DMS114 treated with DMSO at 0.1 percent for 48 hours (cell line): ENCODE measurements around the gene PRR36.
"Not testable (repeated sequence)": the region's sequence is repeated elsewhere in the genome, so short reads cannot be mapped to it uniquely, and the experiment has no call there.

Experiments
- DNase-seq: peaks from one replicate; lab custom pipeline; 2025; ENCODE audit not compliant: unreplicated experiment; lab: John Stamatoyannopoulos, UW

Gene PRR36

GRCh38 chr19:7900401-7900870 is 26.2 kb upstream of the PRR36 start:
- DNase-seq, result no peak

- no peak for DNase-seq
These were observed 25.7 kb upstream of the PRR36 start for GRCh38 chr19:7899751-7900378.

DNA sequence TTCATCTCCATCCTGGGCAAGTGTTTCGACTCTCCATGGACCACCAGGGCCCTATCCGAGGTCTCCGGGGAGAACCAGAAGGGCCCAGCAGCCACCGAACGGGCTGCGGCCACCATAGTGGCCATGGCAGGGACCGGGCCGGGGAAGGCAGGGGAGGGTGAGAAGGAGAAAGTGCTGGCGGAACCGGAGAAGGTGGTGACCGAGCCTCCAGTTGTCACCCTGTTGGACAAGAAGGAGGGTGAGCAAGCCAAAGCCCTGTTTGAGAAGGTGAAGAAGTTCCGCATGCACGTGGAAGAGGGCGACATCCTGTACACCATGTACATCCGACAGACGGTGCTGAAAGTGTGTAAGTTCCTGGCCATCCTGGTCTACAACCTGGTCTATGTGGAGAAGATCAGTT is 24.8 kb upstream of the PRR36 start:
- DNase-seq, result no peak

- DNase-seq, result no peak
These were observed 23.1 kb upstream of the PRR36 start for GRCh38 chr19:7897292-7897691.

DNA sequence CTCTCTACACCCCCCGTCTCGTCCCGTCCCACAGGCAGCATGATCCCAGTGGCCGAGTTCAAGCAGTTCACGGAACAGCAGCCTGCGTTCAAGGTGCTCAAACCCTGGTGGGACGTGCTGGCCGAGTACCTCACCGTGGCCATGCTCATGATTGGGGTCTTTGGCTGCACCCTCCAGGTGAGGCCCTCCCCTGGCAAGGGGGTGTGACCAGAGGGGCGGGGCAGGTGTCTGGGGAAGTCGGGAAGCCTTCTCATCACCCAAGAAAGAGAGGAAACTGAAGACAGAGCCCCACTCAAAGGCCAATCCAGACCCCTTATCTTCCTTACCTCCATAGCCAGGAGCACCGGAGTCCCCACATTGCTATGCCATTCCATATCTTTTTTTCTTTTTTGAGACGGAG is 21.4 kb upstream of the PRR36 start:
- no peak for DNase-seq

DNA sequence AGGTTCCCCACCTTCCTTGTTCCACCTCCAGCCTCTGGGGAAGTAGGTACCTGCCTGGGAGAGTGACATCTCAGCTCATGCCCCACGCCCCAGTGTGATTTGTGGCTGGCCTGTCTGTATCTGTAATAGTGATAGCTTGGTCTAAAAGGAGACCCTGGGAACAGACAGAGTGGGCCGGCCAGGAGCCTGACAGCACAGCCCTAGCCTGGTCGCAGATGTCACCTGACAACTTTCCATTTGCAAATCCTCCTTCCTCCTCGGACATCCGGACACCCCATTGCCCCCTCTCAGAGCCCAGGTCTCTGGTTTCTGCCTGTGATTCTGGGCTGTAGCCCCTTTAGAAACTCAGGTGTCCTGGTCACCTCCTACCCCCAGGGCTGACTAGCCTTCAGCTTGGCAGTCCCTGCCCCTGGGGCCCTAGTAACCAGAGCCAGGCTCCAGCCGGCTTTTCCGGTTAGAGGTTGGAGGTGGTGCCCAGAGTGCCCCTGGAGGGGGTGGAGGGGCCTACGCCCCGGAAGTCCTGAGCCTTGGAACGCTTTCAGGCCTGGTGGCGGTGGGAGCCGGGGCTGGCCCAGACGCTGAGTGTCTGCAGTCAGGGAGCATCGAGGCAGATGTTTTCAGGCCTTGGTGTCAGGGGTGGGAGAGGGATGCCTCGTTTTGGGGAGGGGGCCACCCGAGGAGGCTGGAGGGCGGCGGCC is 20.6 kb upstream of the PRR36 start:
- DNase-seq, result no peak

GRCh38 chr19:7893362-7894101 is 19.3 kb upstream of the PRR36 start:
- not testable (repeated sequence) for DNase-seq

- no peak for DNase-seq
These were observed 14.6 kb upstream of the PRR36 start for GRCh38 chr19:7888826-7889217.

- DNase-seq, result no peak
These were observed 14.1 kb upstream of the PRR36 start, which contains the start of gene LRRC8E for GRCh38 chr19:7888145-7888825. Gene LRRC8E (plus strand): TSS chr19:7888510. CDS start chr19:7895604, 7,094 bp downstream.

DNA sequence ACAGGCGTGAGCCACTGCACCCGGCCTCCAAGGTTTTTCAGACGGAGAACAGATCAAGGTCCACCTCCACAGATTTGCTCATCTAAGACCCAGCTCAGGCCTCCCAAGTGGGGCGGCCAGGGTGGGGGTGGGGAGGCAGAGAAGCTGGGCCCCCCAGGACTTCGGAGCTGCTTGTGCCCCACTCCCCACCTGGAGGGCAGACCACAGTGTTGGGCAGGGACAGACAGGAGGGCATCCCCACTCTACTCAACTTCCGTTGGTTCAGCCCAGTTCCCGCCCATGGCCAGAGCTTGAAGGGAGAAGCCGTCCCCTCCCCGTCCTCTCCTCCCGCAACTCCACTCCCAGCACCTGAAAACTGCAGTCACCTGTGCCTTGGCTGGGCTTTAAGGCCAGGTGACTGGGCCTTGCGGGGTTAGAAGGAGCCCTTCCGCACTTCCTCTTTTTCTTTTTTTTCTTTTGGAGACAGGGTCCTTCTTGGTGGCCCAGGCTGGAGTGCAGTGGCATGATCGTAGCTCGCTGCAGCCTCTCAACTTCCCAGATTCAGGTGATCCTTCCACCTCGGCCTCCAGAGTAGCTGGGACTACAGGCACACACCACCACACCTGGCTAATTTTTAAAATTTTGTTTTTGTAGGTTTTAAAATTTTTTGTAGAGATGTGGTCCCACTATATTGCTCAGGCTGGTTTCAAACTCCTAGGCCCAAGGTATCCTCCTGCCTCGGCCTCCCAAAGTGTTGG is 13.4 kb upstream of the PRR36 start:
- no peak for DNase-seq

DNA sequence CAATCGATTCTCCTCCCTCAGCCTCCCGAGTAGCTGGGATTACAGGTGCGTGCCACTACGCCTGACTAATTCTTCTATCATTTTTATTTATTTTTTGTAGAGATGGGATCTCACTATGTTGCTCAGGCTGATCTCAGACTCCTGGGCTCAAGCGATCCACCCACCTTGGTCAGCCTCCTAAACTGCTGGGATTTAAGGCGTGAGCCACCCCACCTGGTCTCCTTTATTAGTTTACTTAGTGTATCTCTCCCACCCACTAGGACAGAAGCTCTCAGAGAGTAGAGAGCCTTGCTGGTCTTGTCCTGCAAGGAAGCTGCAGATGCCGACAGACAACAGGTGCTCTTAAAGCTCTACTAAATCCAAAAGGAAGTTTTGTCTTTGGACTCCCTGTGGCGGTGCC is 11.6 kb upstream of the PRR36 start:
- DNase-seq, result no peak

GRCh38 chr19:7883796-7884570 is 9.8 kb upstream of the PRR36 start:
- no peak for DNase-seq

DNA sequence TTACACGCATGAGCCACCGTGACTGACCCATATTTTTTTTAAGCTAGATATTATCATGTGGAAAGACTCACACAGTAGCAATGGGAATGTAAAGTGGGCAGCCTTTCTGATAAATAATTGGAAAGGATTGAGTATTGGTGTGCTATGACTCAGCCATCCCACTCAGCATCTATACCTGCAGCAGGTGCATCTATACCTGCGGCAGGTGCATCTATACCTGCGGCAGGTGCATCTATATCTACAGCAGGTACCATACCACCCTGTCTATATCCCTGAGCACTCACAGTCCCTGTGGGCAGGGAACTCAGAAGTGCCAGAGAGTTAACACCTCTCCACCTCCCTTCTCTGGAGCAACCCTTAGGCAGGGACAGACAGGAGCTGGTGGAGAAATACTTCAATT is 8.9 kb upstream of the PRR36 start:
- no peak for DNase-seq

DNA sequence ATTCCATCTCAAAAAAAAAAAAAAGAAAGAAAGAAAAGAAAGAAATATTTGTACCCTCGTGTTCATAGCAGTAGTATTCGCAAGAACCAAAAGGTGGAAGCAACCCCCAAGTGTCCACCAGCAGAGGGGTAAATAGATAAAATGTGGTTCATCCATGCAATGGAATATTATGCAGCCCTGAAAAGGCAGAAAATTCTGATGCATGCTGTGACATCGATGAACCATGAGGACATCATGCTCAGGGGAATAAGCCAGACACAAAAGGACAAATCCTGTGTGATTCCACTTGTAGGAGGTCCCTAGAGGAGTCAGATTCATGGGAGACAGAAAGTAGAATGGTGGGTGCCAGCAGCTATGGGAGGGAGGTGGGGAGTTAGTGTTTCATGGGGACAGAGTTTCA is 7.7 kb upstream of the PRR36 start:
- no peak for DNase-seq

GRCh38 chr19:7879836-7880235 is 5.6 kb upstream of the PRR36 start:
- DNase-seq, result no peak

- no peak for DNase-seq
These were observed 5.1 kb upstream of the PRR36 start for GRCh38 chr19:7879111-7879807.

DNA sequence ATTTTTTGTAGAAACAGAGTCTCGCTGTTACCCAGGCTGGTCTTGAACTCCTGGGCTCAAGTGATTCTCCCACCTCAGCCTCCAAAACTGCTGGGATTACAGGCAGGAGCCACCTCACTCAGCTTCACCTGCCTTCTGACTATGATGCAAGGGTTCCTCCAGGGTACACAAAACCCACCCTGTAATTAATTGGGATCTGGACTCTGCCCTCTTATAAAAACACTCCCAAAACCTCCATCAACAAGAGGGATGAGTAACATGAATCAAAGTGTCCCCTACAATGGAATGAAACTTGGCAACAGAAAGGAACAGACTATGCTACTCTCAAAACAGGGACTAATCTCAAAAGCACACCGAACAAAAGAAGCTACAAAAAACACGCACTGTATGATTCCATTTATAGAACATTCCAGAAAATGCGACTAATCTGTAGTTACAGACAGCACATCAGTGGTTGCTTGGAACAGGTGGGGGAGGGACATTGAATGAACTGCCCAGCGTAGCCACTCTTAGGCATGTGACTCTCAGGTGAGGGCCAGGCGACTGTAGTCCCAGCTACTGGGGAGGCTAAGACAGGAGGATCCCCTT is 3.2 kb upstream of the PRR36 start:
- DNase-seq, result no peak

DNA sequence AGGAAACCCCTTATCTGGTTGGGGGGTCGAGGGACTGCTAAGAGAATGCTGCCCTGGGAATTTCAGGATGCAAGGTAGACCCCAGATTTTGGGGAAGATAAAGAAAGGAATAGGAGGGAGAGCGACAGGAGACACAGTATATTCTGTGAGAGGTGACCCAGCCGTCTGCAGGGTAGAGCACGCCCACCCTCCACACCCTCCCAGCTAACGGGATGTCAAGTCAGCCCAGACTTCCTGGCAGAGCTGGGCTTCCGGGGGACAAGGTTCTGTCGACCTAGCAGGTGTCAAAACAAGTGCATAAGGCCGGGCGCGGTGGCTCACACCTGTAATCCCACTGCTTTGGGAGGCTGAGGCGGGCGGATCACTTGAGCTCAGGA is 695 bp upstream of the PRR36 start:
- no peak for DNase-seq
